ENCODE measurements around the gene IFITM5. TPM values are rescaled to one million over a fixed set of nuclear protein-coding genes. Genes with fewer than 3 reads are reported as not detected.
A peak's percentile ranks its signal among the peaks of the same experiment; 100 is the strongest.

Gene IFITM5
- not detected in 2 replicates for total RNA-seq (2021)
- long read RNA-seq = 0 reads

- Histone ChIP-seq H4K91ac (ENCODE audit: insufficient read length, low read depth, low read length) (no peak within 1 kb of the TSS), H2AFZ (ENCODE audit: low read length) (no peak within 1 kb of the TSS), H4K8ac (replicated peaks; ENCODE audit: insufficient read length, low read depth, low read length) (no peak within 1 kb of the TSS), H2BK15ac (ENCODE audit: low read depth, low read length) (no peak within 1 kb of the TSS), H2BK120ac (ENCODE audit: low read depth, low read length, poor library complexity, severe bottlenecking) (no peak within 1 kb of the TSS), H3K4me1 (ENCODE audit: insufficient read depth, low read length) (peaks cover 4% of the 10 kb centered on the region; the same call in 1 of the 2 replicates), H3K56ac (ENCODE audit: insufficient read length, low read depth, low read length) (no peak within 1 kb of the TSS), H3K79me2 (ENCODE audit: insufficient read depth, low read length) (no peaks in the 10 kb centered on the region), H3K18ac (ENCODE audit: insufficient read length, low read depth, low read length) (peak within 1 kb of the TSS; percentile 4), H4K20me1 (ENCODE audit: control insufficient read depth, insufficient read depth, insufficient read length) (no peaks in the 10 kb centered on the region), H2BK20ac (ENCODE audit: low read depth, low read length, poor library complexity, severe bottlenecking) (no peak within 1 kb of the TSS), H3T11ph (ENCODE audit: low read length) (no peak within 1 kb of the TSS), H3K23ac (ENCODE audit: insufficient read length, low read depth, low read length) (no peak within 1 kb of the TSS), H4K5ac (ENCODE audit: insufficient read length, low read depth, low read length) (no peak within 1 kb of the TSS), H3K9me3 (ENCODE audit: control insufficient read depth, low read depth, low read length) (no peaks in the 10 kb centered on the region), H2AK5ac (ENCODE audit: insufficient read length, low read length) (no peak within 1 kb of the TSS), H3K4ac (ENCODE audit: low read depth, low read length) (no peak within 1 kb of the TSS), H3K23me2 (ENCODE audit: insufficient read length, low read depth, low read length, poor library complexity, severe bottlenecking) (no peaks in the 10 kb centered on the region), H3K4me2 (ENCODE audit: insufficient read depth, insufficient read length, low read length) (no peak within 1 kb of the TSS), H3K9ac (ENCODE audit: extremely low read depth, insufficient read length, low read length) (no peak within 1 kb of the TSS), H3K27me3 (ENCODE audit: insufficient read depth, low read length) (no peaks in the 10 kb centered on the region), H3K14ac (ENCODE audit: insufficient read depth, low read length) (no peak within 1 kb of the TSS; the same call in 1 of the 2 replicates), H2BK12ac (ENCODE audit: insufficient read length, low read depth, low read length) (no peak within 1 kb of the TSS), H2BK5ac (ENCODE audit: insufficient read length, low read length) (no peak within 1 kb of the TSS), H3K27ac (ENCODE audit: insufficient read length, low read depth, low read length) (no peak within 1 kb of the TSS), H3K79me1 (ENCODE audit: insufficient read depth, low read depth, low read length, poor library complexity, severe bottlenecking) (no peaks in the 10 kb centered on the region)
- no peak for TF ChIP-seq CTCF (conservative IDR thresholded peaks at IDR 0.05)
- H3K4me3 Mint-ChIP-seq = peak within 1 kb of the TSS in 1 of 2 experiments; percentile 8; a peak in 1 of 5 replicates
- H3K4me1 Mint-ChIP-seq = peaks cover 33 to 49% of the 10 kb centered on the region in 2 experiments
- H3K27me3 Mint-ChIP-seq (ENCODE audit: low read depth) = no peaks in the 10 kb centered on the region
- WGBS (ENCODE audit: extremely low coverage, insufficient read length, low lambda C conversion rate) = no CpG with 5 or more reads among the region's 40 CpGs
- peaks cover 3 to 15% (median 14%) of the 10 kb centered on the region in 3 experiments; a peak in 6 of 7 replicates for H3K36me3 Mint-ChIP-seq (ENCODE audit: insufficient read depth in 1 of 3, low read depth in 3 of 3)
- DNase-seq = no peak
- peak within 1 kb of the TSS; percentile 22 to 81 (median 38); a peak in 4 of 7 replicates for H3K27ac Mint-ChIP-seq
- peaks cover 2 to 10% of the 10 kb centered on the region in 2 experiments; a peak in 3 of 5 replicates for H3K9me3 Mint-ChIP-seq
Measured at GRCh38 chr11:299081-299891, at the start of gene IFITM5. Gene IFITM5 (minus strand): TSS chr11:299526. CDS start chr11:299490, 36 bp downstream.
